IPS-18c (cell line): Measurements from ENCODE around the gene CACFD1.
"Not testable (repeated sequence)": the region's sequence is repeated elsewhere in the genome, so short reads cannot be mapped to it uniquely, and the experiment has no call there.

ENCODE experiments used
- H3K4me3 ChIP-seq: 2 replicates; pipeline ENCODE4 v1.7.0; 2013; ENCODE audit warnings: low read depth, mild to moderate bottlenecking, low read length, moderate library complexity; ENCODE audit not compliant: insufficient read depth
- H3K9me3 ChIP-seq: one replicate; pipeline ENCODE4 v1.6.1; 2013; ENCODE audit warnings: mild to moderate bottlenecking, low read length, moderate library complexity; ENCODE audit not compliant: control insufficient read depth, insufficient read depth

CACFD1 gene

DNA sequence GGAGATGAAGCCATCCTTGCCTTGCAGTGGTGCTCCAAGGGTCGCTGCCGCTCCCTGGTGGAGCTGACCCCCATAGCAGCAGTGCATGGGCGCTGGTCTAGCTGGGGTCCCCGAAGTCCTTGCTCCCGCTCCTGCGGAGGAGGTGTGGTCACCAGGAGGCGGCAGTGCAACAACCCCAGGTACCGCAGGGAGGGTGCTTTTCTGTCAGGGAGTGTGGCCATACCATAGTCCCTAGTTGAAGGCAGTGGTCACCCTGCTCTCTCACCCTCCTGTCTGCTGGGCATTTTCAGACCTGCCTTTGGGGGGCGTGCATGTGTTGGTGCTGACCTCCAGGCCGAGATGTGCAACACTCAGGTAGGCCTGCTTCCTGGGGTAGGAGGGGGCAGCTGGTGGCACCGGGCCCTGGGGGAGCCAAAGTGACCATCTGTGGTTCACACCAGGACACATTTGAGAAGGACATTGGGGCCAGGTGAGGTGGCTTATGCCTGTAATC, 26.4 kb upstream of the CACFD1 start:
- Histone ChIP-seq H3K4me3 (no peak overlapping the region), H3K9me3 (no peaks in the 10 kb centered on the region)

DNA sequence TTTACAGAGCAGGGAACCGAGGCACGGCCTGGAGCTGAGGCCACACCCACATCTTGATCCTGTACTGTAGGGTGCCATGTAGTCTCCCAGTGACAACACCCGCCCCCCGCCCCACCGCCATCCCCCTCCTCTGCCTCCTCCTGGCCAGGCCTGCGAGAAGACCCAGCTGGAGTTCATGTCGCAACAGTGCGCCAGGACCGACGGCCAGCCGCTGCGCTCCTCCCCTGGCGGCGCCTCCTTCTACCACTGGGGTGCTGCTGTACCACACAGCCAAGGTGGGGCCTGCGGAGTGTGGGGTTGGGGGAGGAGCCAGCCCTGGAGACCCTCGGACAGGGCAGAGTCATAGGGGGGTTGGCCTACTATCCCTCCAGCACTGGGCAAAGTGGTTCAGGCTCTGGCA, 23.1 kb upstream of the CACFD1 start:
- peaks cover 2% of the 10 kb centered on the region for H3K9me3 ChIP-seq
- no peak overlapping the region for H3K4me3 ChIP-seq

DNA sequence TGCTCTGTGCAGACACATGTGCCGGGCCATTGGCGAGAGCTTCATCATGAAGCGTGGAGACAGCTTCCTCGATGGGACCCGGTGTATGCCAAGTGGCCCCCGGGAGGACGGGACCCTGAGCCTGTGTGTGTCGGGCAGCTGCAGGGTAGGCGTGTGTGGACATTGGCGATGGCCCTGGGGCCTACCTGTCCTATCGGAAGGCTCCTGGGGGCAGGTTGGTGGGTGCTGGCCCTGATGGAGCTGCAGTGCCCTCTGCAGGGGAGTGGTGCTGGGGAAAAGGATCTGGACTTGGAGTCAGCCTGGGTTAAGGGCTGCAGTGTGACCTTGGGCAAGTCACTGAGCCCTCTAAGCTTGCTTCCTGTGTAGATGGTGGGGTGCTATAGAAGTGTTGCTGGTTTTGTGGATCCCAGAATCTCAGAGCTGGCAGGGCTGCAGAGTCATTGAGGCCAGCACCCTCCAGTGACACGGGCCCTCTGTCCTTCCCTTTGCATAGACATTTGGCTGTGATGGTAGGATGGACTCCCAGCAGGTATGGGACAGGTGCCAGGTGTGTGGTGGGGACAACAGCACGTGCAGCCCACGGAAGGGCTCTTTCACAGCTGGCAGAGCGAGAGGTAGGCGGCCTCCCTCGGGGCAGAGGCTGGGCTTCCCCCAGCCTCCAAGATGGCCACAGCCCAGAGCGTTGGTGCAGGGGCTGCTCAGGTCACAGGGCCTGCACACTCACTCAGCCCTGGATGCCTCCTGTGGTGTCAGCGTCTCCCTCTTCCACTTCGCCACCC, 21.8 kb upstream of the CACFD1 start:
- no peak overlapping the region for H3K4me3 ChIP-seq

DNA sequence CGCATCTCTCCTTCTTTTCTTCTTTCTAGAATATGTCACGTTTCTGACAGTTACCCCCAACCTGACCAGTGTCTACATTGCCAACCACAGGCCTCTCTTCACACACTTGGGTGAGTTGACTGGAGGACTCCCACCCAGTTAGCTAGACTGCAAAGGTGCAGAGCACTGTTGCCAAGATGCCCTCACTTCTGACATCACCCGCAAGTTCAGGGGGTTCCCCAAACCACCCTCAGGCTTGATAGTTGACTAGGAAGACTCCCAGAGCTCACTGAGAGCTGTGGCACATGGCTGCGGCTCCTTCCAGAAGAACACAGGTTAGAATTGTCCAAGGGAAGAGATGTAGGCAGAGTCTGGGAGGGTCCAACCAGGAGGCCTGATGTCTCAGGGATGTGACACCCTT, 20.4 kb upstream of the CACFD1 start:
- no peak overlapping the region for H3K4me3 ChIP-seq
- peaks cover 2% of the 10 kb centered on the region for H3K9me3 ChIP-seq

More for the DNA sequence above, 21.8 kb upstream of the CACFD1 start:
- peaks cover 2% of the 10 kb centered on the region for H3K9me3 ChIP-seq

DNA sequence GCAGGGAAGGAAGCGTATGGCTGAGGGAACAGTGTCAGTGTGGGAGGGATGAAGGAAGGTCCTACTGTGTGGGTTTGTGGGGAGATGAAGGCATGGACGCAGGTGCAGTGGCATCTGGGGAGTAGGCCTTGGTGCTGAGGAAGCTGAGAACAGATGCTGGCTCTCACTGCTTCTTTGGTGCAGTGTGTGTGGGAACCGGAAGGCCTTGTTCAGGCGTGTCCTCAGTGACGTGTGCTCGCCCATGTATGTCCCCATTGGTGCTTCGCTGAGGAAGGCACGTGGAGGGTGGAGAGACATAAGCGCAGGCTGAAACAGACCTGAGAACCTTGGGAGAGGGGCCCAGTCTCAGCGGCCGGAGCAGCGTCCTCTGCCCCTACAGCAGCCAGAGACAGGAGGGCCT, 18.9 kb upstream of the CACFD1 start:
- peaks cover 2% of the 10 kb centered on the region for H3K9me3 ChIP-seq
- H3K4me3 ChIP-seq = no peak overlapping the region

DNA sequence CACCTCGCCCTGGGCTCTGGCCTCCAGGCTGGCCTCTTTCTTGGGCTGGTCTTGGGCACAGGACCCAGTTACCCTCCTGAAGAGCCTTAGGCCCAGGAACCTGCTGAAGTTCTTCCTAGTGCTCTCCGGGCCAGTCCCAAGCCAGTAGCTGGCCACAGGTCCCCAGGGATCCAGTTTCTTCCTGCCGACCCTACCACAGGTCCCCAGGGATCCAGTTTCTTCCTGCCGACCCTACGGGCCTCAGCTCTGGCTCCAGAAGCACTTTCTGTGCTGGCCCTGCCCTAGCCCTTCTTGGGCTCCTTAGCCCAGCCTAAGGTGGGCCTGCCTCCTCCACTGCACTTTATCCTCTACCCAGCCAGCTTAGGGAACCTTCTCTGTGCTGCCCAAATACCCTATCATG, 18.2 kb upstream of the CACFD1 start:
- peaks cover 2% of the 10 kb centered on the region for H3K9me3 ChIP-seq
- no peak overlapping the region for H3K4me3 ChIP-seq

DNA sequence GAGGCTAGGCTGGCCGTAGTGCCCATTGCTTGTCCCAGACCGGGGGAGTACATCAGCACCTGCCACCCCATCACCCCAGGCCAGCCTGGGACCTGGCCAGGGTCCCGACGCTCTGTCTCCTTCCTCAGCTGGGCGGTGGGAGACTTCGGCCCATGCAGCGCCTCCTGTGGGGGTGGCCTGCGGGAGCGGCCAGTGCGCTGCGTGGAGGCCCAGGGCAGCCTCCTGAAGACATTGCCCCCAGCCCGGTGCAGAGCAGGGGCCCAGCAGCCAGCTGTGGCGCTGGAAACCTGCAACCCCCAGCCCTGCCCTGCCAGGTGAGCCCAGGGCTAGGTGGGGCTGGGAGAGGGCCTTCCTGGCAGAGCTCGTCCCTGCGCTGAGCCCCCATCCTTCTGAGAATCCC, 16.5 kb upstream of the CACFD1 start:
- no peak overlapping the region for H3K4me3 ChIP-seq

DNA sequence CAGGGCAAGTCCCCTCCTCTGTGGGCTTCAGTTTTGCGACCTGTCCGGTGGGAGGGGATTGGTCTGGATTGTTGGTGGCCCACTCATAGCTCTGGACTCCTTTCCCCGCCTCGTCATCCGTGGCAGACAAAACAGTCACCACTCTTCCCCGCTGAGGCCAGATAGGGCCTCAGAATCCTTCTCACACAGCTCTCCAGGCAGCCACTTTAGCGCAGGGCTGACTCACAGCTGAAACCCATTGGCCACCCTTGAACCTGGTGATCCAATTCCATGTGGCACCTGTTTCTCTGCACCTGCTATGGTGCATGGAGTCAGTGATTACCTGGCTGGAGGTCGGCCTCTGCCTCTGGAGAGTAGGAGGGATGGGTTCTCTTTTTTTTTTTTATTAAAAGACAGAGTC, 15.8 kb upstream of the CACFD1 start:
- Histone ChIP-seq H3K9me3 (peaks cover 2% of the 10 kb centered on the region), H3K4me3 (no peak overlapping the region)

More for the DNA sequence above, 16.5 kb upstream of the CACFD1 start:
- peaks cover 2% of the 10 kb centered on the region for H3K9me3 ChIP-seq

DNA sequence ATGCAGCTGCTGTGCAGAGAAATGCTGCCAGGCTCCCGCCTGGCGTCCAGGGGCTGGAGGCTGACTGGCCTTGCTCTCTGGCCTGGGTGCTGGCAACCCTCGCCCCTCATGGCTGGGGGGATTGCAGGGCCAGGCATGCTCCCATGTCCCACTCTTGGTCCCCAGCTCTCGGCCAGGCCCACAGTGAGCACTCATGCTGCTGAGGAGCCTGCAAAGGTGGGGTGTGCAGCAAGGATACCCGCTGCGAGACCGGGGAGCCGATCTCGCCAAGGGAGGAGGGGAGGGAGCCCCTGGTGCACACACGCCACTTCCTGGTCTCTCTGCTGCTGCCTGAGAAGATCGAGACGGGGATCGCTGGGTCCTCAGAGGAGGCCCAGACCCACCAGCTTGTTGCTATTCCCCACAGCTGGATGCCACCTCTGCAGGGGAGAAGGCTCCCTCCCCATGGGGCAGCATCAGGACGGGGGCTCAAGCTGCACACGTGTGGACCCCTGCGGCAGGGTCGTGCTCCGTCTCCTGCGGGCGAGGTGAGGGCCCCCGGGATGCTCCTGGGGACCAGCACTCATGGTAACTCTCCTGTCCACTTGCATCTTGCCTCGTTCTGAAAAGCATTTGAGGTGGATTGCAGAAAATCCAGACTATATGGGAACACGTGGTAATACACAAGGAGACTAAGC, 14.3 kb upstream of the CACFD1 start:
- H3K9me3 ChIP-seq = no peaks in the 10 kb centered on the region
- no peak overlapping the region for H3K4me3 ChIP-seq

DNA sequence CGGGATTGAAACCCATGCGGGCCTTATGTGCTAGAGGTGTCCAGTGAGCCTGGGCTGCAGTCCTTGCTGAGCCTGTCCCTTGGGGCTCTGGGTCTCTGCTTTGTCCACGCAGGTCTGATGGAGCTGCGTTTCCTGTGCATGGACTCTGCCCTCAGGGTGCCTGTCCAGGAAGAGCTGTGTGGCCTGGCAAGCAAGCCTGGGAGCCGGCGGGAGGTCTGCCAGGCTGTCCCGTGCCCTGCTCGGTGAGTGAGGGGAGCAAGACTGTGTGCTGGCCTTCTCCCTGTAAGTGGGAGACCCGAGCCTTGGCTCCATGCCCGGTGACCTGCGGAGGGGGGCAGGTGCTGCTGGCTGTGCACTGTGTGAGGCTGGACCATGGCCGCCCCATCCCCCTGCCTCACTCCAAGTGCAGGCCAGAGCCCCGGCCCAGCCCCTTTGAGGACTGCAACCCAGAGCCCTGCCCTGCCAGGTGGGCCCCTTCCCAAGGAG, 11.2 kb upstream of the CACFD1 start:
- no peaks in the 10 kb centered on the region for H3K9me3 ChIP-seq
- H3K4me3 ChIP-seq = no peak overlapping the region

DNA sequence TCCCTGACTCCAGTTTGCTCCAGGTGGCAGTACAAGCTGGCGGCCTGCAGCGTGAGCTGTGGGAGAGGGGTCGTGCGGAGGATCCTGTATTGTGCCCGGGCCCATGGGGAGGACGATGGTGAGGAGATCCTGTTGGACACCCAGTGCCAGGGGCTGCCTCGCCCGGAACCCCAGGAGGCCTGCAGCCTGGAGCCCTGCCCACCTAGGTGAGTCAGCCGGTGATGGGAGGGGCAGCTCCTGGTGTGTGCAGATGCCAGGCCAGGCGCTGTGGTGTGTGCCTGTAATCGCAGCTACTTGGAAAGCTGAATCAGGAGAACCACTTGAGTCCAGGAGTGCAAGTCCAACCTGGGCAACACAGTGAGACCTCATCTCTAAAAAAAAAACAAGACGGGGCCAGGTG, 10.0 kb upstream of the CACFD1 start:
- Histone ChIP-seq H3K9me3 (no peaks in the 10 kb centered on the region), H3K4me3 (no peak overlapping the region)

DNA sequence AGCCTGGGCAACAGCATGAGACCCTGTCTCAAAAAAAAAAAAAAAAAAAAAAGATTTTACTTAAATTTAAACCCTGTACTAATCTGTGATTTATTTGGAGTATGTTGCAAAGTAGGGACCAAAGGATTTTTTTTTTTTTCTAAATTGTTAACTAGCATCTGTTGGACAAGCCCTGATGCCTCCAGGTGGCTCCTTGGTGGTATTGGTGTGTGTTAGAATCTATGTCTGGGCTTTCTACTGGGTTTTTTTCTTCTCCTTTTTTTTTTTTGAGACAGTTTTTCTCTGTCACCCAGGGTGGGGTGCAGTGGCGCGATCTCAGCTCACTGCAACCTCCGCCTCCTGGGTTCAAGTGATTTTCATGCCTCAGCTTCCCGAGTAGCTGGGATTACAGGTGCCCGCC, 7.9 kb upstream of the CACFD1 start:
- H3K4me3 ChIP-seq, H3K9me3 ChIP-seq: not testable (repeated sequence)

DNA sequence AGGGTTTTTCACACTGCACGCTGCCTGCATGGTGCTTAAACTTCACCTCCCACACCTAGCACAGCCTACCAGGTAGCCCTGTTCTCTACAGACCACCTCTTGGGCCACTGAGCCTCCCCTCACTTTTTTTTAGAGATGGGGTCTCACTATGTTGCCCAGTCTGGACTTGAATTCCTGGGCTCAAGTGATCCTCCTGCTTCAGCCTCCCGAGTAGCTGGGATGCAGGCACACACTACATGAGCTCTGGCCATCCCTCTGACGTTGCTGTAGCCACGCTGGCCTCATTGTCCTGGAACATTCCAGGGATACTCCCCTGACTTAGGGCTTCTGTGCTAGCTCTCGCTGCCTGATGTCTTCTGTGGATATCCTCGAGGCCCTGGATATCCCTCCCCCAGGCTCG, 7.2 kb upstream of the CACFD1 start:
- Histone ChIP-seq H3K9me3 (no peaks in the 10 kb centered on the region), H3K4me3 (no peak overlapping the region)

DNA sequence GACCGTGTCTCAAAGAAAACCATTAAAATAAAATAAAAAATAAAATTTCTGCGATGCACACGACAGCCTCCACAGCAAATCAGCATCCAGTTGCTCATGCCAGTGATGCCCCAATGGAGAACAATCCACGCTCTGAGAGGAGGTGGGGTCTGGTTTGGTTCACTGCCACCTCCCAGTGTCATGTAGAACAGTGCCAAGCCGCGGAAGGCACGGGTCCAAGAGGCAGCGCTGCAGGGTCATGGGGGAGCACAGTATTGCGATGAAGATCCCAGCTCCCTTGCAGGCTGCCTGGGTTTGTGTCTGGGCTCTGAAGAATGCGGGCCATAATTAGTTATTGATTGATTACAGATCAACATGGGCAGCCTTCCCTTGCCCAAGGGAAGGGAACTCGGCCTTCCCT, 6.1 kb upstream of the CACFD1 start:
- H3K4me3 ChIP-seq = no peak overlapping the region
- no peaks in the 10 kb centered on the region for H3K9me3 ChIP-seq

DNA sequence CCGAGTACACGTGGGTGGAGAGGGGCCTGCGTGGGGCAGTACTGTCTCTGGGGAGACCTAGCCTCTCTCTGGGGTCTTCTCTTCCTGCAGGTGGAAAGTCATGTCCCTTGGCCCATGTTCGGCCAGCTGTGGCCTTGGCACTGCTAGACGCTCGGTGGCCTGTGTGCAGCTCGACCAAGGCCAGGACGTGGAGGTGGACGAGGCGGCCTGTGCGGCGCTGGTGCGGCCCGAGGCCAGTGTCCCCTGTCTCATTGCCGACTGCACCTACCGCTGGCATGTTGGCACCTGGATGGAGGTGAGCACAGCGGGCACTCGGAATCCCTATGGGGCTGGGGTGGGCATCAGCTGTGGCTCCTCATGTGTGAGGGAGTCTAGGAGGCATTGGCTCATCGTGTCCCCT, 5.5 kb upstream of the CACFD1 start:
- H3K4me3 ChIP-seq = no peak overlapping the region
- H3K9me3 ChIP-seq = no peaks in the 10 kb centered on the region

DNA sequence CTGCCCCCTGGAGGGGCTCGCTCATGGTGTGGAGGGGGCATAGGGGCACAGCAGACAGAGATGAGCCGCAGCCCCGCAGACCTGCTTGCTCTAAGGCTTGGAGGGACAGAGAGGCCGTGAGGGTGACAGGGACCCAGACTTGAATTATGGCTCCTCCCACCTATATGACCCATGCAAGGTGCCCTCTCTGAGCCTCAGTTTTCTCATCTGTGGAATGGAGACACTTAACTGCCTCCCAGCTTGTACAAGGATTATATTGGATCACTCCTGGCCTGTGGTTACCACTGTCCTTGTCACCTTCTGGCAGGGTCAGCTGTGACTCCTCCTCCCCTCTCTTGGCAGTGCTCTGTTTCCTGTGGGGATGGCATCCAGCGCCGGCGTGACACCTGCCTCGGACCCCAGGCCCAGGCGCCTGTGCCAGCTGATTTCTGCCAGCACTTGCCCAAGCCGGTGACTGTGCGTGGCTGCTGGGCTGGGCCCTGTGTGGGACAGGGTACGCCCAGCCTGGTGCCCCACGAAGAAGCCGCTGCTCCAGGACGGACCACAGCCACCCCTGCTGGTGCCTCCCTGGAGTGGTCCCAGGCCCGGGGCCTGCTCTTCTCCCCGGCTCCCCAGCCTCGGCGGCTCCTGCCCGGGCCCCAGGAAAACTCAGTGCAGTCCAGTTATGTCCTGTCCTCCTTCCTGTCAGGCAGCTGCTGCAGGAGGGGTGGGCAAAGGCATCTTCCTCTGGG, 4.7 kb upstream of the CACFD1 start:
- Histone ChIP-seq H3K9me3 (no peaks in the 10 kb centered on the region), H3K4me3 (no peak overlapping the region)

DNA sequence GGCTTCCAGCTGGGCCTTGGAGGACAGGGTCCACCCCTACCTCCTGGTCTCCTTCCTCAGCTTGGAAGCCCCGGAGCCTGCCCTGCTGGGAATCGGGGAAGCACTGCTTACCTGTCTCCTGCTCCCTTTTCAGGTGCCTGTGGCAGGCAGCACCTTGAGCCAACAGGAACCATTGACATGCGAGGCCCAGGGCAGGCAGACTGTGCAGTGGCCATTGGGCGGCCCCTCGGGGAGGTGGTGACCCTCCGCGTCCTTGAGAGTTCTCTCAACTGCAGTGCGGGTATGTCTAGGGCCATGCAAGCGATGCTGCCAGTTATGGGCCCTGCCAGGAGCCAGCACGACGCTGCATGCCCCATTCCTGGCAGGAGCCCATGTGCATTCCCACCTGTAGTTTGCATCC, 3.8 kb upstream of the CACFD1 start:
- H3K9me3 ChIP-seq = no peaks in the 10 kb centered on the region
- H3K4me3 ChIP-seq = no peak overlapping the region

DNA sequence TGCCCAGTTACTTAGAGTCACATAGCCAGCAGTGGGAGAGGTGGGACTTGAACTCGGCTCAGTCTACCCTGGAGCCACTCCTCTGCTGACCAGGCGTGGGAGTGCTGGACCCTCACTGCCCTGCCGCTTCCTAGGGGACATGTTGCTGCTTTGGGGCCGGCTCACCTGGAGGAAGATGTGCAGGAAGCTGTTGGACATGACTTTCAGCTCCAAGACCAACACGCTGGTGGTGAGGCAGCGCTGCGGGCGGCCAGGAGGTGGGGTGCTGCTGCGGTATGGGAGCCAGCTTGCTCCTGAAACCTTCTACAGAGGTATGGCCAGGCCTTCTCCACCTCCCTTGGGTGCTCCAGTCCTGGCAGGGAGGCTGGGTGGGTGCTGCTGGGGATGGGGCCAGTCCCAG, 3.4 kb upstream of the CACFD1 start:
- Histone ChIP-seq H3K4me3 (no peak overlapping the region), H3K9me3 (no peaks in the 10 kb centered on the region)
